HG03457 (cell line): ENCODE data around the gene TEX53.

Experiments
- ATAC-seq: cut with Tn5 transposase; IDR thresholded peaks from one replicate; pipeline ENCODE4 v1.9.1; 2021; ENCODE audit warnings: moderate number of reproducible peaks; ENCODE audit not compliant: unreplicated experiment

TEX53 gene

GRCh38 chr9:114641967-114642366, 15.6 kb downstream of the TEX53 start:
- ATAC-seq, result no peak

- ATAC-seq, result no peak
Measured at GRCh38 chr9:114638404-114638803, 19.2 kb downstream of the TEX53 start.

- ATAC-seq, result no peak
Measured at GRCh38 chr9:114634387-114634786, 23.2 kb downstream of the TEX53 start.

- no peak for ATAC-seq
Measured at GRCh38 chr9:114633438-114634089, 24.0 kb downstream of the TEX53 start.

- ATAC-seq, result no peak
Measured at GRCh38 chr9:114631166-114631565, 26.4 kb downstream of the TEX53 start.

GRCh38 chr9:114629563-114630090, 28.0 kb downstream of the TEX53 start:
- no peak for ATAC-seq

GRCh38 chr9:114627553-114627952, 30.1 kb downstream of the TEX53 start:
- no peak for ATAC-seq

GRCh38 chr9:114626415-114627020, 31.1 kb downstream of the TEX53 start:
- ATAC-seq, result no peak

GRCh38 chr9:114624677-114625076, 32.9 kb downstream of the TEX53 start:
- ATAC-seq, result no peak

GRCh38 chr9:114621975-114622609, 35.5 kb downstream of the TEX53 start:
- no peak for ATAC-seq

GRCh38 chr9:114621561-114621960, 36.0 kb downstream of the TEX53 start:
- ATAC-seq, result no peak

GRCh38 chr9:114619191-114619761, 38.3 kb downstream of the TEX53 start:
- no peak for ATAC-seq

GRCh38 chr9:114616684-114617520, 40.7 kb downstream of the TEX53 start:
- peak; percentile 63 for ATAC-seq

- no peak for ATAC-seq
Measured at GRCh38 chr9:114614373-114614772, 43.2 kb downstream of the TEX53 start.

GRCh38 chr9:114613919-114614318, 43.7 kb downstream of the TEX53 start:
- ATAC-seq, result no peak

- ATAC-seq, result no peak
Measured at GRCh38 chr9:114613087-114613486, 44.5 kb downstream of the TEX53 start.

GRCh38 chr9:114612272-114612923, 45.2 kb downstream of the TEX53 start:
- ATAC-seq, result no peak

GRCh38 chr9:114611516-114612271, 45.9 kb downstream of the TEX53 start:
- ATAC-seq, result peak; percentile 33

- no peak for ATAC-seq
Measured at GRCh38 chr9:114608525-114608796, 49.1 kb downstream of the TEX53 start.
